Prostate gland (tissue), 2 donors: ENCODE measurements around the gene GSTO1. TPM values are rescaled to one million over a fixed set of nuclear protein-coding genes. Genes with fewer than 3 reads are reported as not detected.

ENCODE experiments used
- DNase-seq: peaks from one replicate; pipeline ENCODE4 v3.0.0-alpha.2; 2019; ENCODE audit warnings: low spot score
- H3K27ac ChIP-seq, 2 donors: fragments of 200-600 bp; sonication (generic); 2 replicates each; pipeline ENCODE4 v1.5.1; 2017 to 2019
- H3K27me3 ChIP-seq: fragments of 200-600 bp; sonication (generic); replicated peaks from 2 replicates; pipeline ENCODE4 v1.5.1; 2019; ENCODE audit not compliant: insufficient read depth
- H3K36me3 ChIP-seq, 2 donors: fragments of 200-600 bp; sonication (generic); 1 replicate in 1 of 2; 2 replicates in 1 of 2; pipeline versions ENCODE4 v1.5.1 to v1.8.1; 2017 to 2019
- H3K4me1 ChIP-seq: fragments of 200-600 bp; sonication (generic); replicated peaks from 2 replicates; pipeline ENCODE4 v1.5.1; 2019
- H3K4me3 ChIP-seq, 2 donors: fragments of 200-600 bp; sonication (generic); 2 replicates each; pipeline ENCODE4 v1.5.1; 2017 to 2019
- H3K9me3 ChIP-seq: fragments of 200-600 bp; sonication (generic); 2 replicates; pipeline ENCODE4 v1.5.1; 2017
- POLR2A ChIP-seq: fragments of 450-650 bp; IDR thresholded peaks from one replicate; pipeline ENCODE4 v1.6.1; 2016; ENCODE audit warnings: antibody characterized with exemption, mild to moderate bottlenecking
- POLR2AphosphoS5 ChIP-seq: sonication (generic); formaldehyde crosslinking; IDR thresholded peaks from one replicate; pipeline ENCODE4 v1.6.1; 2017; ENCODE audit warnings: antibody characterized with exemption
- WGBS: methylation state at CpG from one replicate; pipeline ENCODE4 v1.1.5; 2018; 5-methylcytosine and 5-hydroxymethylcytosine counted together
- intact Hi-C: fragments of 100-400 bp; cut with DNase I; formaldehyde crosslinking; loops from one replicate; pipeline ENCODE4 v1.14.2; 2022
- total RNA-seq, 2 donors: library from RNA; depleted of rRNA; stranded (reverse); fragments of >200 nt; gene quantifications; one replicate each; pipeline ENCODE4 v1.1.0, GENCODE V29; 2016
- TF ChIP-seq, protein P1 (sequence below), 4 experiments: fragments of 200-600 bp in 2 of 4; fragments of 450-650 bp in 2 of 4; sonication (generic) in 2 of 4; IDR thresholded peaks; 1 replicate in 3 of 4; 2 replicates in 1 of 4; pipeline ENCODE4 v1.5.1; 2016 to 2019; ENCODE audit warnings: antibody characterized with exemption in 4 of 4, mild to moderate bottlenecking in 2 of 4, moderate library complexity in 2 of 4

The GSTO1 gene
- 10 to 100 TPM; 46.8 to 91.8 TPM for total RNA-seq

DNA sequence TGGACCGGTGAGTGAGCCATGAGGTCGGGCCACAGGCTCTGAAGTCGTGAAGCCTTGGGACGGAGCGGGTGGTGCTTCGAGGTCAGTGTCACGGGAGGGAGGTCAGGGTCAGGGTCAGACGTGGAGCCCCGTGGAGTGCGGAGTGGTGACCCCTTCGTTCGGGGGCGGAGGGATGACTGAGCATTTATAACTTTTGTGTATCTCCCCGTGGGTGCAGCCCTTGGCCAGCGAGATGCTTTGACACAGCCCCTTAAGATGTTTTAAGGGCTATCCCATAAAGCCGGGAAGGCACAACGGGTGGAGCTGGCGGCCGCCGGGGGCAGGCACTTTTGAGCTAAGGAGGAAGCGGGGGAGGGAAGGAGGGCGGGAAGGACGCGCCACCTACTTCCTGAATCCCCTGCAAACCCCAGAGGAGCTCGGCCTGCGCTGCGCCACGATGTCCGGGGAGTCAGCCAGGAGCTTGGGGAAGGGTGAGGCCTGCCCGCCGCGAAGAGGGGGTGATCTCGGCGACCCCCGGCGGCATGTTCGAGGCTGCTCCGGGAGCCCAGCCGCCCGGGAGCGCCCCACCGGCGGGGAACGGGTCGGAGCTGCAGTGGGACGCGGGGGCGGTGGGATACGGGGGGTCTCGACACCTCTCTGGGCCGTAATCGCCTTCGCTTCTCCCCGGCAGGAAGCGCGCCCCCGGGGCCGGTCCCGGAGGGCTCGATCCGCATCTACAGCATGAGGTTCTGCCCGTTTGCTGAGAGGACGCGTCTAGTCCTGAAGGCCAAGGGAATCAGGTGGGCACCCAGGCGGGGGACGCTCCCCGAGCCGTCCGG lies at the start of gene GSTO1:
TSS of gene GSTO1 (plus strand) at position 400 of the 818 bp plus-strand sequence. CDS start at position 437, 37 bp downstream.
- WGBS, result under 1% methylated on average over 43 of the region's 69 CpGs
- TF ChIP-seq POLR2AphosphoS5 (peak; percentile 85), POLR2A (peak; percentile 92)
- TF ChIP-seq, protein P1, sequence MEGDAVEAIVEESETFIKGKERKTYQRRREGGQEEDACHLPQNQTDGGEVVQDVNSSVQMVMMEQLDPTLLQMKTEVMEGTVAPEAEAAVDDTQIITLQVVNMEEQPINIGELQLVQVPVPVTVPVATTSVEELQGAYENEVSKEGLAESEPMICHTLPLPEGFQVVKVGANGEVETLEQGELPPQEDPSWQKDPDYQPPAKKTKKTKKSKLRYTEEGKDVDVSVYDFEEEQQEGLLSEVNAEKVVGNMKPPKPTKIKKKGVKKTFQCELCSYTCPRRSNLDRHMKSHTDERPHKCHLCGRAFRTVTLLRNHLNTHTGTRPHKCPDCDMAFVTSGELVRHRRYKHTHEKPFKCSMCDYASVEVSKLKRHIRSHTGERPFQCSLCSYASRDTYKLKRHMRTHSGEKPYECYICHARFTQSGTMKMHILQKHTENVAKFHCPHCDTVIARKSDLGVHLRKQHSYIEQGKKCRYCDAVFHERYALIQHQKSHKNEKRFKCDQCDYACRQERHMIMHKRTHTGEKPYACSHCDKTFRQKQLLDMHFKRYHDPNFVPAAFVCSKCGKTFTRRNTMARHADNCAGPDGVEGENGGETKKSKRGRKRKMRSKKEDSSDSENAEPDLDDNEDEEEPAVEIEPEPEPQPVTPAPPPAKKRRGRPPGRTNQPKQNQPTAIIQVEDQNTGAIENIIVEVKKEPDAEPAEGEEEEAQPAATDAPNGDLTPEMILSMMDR (IDR thresholded peaks at IDR 0.05), result peak in 2 of 4 experiments; percentile 11 to 33
- no peaks in the 10 kb centered on the region for H3K9me3 ChIP-seq
- intact Hi-C loops, result loop anchor here (10.0 kb wide), 1 partner anchor 290 kb away; the partner anchor contains the start of gene SLK
- peak within 1 kb of the TSS; percentile 77 to 87 for H3K4me3 ChIP-seq
- H3K27me3 ChIP-seq, result no peaks in the 10 kb centered on the region
- H3K27ac ChIP-seq, result peak within 1 kb of the TSS; percentile 93 to 94
- DNase-seq, result peak; percentile 74
- H3K4me1 ChIP-seq, result peaks cover 2% of the 10 kb centered on the region
- no peaks in the 10 kb centered on the region for H3K36me3 ChIP-seq

DNA sequence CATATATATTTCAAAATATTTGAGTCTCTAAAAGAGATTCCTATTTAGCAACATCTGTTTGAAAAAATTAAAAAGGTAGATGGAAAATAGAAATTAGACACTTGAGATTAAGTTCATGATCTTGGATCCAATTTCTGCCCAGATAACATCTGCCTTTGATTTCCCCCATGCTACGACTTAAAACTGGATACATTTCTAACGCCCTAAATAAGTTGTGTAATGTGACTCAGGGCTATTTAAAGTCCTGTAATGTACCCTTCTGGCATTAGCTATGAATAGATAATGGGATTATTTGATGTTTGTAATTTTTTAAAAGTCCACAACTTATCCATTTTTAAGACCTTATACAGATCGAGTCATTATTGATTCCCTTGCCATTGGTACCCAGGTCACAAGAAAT lies 46.0 kb upstream of the GSTO1 start:
- no peak for TF ChIP-seq POLR2A
- no peak for TF ChIP-seq POLR2AphosphoS5
- TF ChIP-seq, protein P1 (IDR thresholded peaks at IDR 0.05), result no peak
- H3K27ac ChIP-seq, result no peak overlapping the region
- no peaks in the 10 kb centered on the region for H3K36me3 ChIP-seq
- no peaks in the 10 kb centered on the region for H3K27me3 ChIP-seq
- H3K4me1 ChIP-seq, result no peaks in the 10 kb centered on the region
- H3K4me3 ChIP-seq, result no peak overlapping the region
- DNase-seq, result no peak
- intact Hi-C loops, result loop anchor here (5.0 kb wide), 1 partner anchor 316 kb away; no protein-coding TSS in a partner anchor
- H3K9me3 ChIP-seq, result no peaks in the 10 kb centered on the region
- WGBS, result 41% methylated on average over 3 of the region's 3 CpGs

DNA sequence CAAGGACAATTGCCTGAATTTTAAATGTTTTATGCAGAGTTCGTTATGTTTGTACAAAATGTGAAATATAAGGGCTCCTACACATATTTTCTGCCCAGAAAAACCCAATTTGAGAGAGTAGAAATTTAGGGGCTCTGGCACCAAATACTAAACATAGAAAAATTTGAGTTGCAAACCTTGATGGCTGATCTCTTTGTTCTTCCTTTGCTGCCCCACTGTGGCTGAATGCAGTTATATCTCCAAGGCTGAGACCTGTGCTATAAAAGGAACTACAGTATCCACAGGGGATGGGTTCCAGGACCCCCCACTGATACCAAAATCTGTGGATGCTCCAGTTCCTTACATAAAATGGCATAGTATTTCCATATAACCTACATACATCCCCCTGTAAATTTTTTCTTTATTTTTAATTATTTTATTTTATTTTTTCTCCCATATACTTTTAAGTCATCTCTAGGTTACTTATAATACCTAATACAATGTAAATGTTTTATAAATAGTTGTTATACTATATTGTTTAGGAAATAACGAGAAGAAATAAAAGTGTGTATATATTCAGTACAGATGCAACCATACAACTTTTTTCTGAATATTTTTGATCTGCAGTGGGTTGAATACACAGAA lies 45.0 kb upstream of the GSTO1 start:
- H3K4me3 ChIP-seq, result no peak overlapping the region
- intact Hi-C loops, result loop anchor here (2.0 to 5.0 kb wide), 2 partner anchors 165 to 317 kb away; no protein-coding TSS in a partner anchor
- DNase-seq, result no peak
- H3K9me3 ChIP-seq, result no peaks in the 10 kb centered on the region
- H3K36me3 ChIP-seq, result no peaks in the 10 kb centered on the region
- no peaks in the 10 kb centered on the region for H3K27me3 ChIP-seq
- H3K27ac ChIP-seq, result no peak overlapping the region
- no peak for TF ChIP-seq POLR2AphosphoS5
- TF ChIP-seq, protein P1 (IDR thresholded peaks at IDR 0.05), result peak in 3 of 4 experiments; percentile 24 to 57 (median 36)
- no peaks in the 10 kb centered on the region for H3K4me1 ChIP-seq
- WGBS, result 42% methylated on average over 2 of the region's 2 CpGs

DNA sequence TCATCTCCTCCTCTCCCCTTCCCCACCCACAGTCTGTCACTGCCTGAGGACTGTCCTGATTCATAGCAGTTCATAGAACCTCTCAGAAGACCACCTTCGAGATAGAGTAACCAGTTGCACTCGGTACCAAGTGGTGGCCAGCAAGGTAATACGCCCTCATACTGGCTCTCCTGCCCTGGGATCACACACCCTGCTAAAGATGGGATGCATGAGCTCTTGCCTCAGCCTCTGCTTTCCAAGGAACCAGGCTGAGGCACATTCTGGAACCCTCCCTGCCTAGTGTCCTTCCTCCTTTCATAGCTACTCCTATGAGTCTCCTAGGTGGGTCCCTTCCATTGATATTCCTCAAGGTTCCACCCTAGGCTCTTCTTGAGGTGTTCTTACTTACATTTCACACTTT lies 38.1 kb upstream of the GSTO1 start:
- 100% methylated on average over 3 of the region's 3 CpGs for WGBS
- TF ChIP-seq POLR2AphosphoS5 (no peak), POLR2A (no peak)
- TF ChIP-seq, protein P1 (IDR thresholded peaks at IDR 0.05), result no peak
- H3K27me3 ChIP-seq, result no peaks in the 10 kb centered on the region
- no peaks in the 10 kb centered on the region for H3K4me1 ChIP-seq
- no peak for DNase-seq
- no peaks in the 10 kb centered on the region for H3K36me3 ChIP-seq
- no peaks in the 10 kb centered on the region for H3K9me3 ChIP-seq
- intact Hi-C loops, result no loop called here
- H3K27ac ChIP-seq, result no peak overlapping the region
- no peak overlapping the region for H3K4me3 ChIP-seq
